Forelimb muscle (tissue), 1 donor: ENCODE results near the gene SPAG6. TPM values are rescaled to one million over a fixed set of nuclear protein-coding genes. Genes with fewer than 3 reads are reported as not detected.
A peak's percentile ranks its signal among the peaks of the same experiment; 100 is the strongest.
"Not testable (repeated sequence)": the region's sequence is repeated elsewhere in the genome, so short reads cannot be mapped to it uniquely, and the experiment has no call there.

Experiments used
- DNase-seq: peaks from one replicate; pipeline ENCODE4 v3.0.0-alpha.2; 2013; ENCODE audit warnings: low read depth
- polyA plus RNA-seq: library from polyadenylated mRNA; unstranded; fragments of 120-200 nt; gene quantifications from one replicate; pipeline ENCODE4 v1.2.1, GENCODE V29; 2013; ENCODE audit not compliant: insufficient read length

SPAG6 gene
- polyA plus RNA-seq, 1 donor = 7.7 TPM

- no peak for DNase-seq
Measured at GRCh38 chr10:22370320-22370719, 25.0 kb downstream of the SPAG6 start.

- no peak for DNase-seq
Measured at GRCh38 chr10:22372298-22372697, 27.0 kb downstream of the SPAG6 start.

- no peak for DNase-seq
Measured at GRCh38 chr10:22372917-22373316, 27.6 kb downstream of the SPAG6 start.

GRCh38 chr10:22374489-22375126, 29.3 kb downstream of the SPAG6 start:
- DNase-seq = no peak

- no peak for DNase-seq
Measured at GRCh38 chr10:22379059-22379458, 33.8 kb downstream of the SPAG6 start.

GRCh38 chr10:22381262-22381661, 36.0 kb downstream of the SPAG6 start:
- no peak for DNase-seq

- DNase-seq = no peak
Measured at GRCh38 chr10:22386503-22386902, 41.2 kb downstream of the SPAG6 start.

GRCh38 chr10:22389856-22390589, 44.7 kb downstream of the SPAG6 start:
- DNase-seq = no peak

- no peak for DNase-seq
Measured at GRCh38 chr10:22391600-22391999, 46.3 kb downstream of the SPAG6 start.

GRCh38 chr10:22396195-22396594, 50.9 kb downstream of the SPAG6 start:
- DNase-seq = not testable (repeated sequence)

- not testable (repeated sequence) for DNase-seq
Measured at GRCh38 chr10:22406916-22407315, 61.6 kb downstream of the SPAG6 start.

GRCh38 chr10:22410394-22410793, 65.1 kb downstream of the SPAG6 start:
- no peak for DNase-seq

- DNase-seq = no peak
Measured at GRCh38 chr10:22410846-22411245, 65.5 kb downstream of the SPAG6 start.

- DNase-seq = no peak
Measured at GRCh38 chr10:22414146-22414545, 68.8 kb downstream of the SPAG6 start.

- no peak for DNase-seq
Measured at GRCh38 chr10:22415072-22415471, 69.8 kb downstream of the SPAG6 start.

- no peak for DNase-seq
Measured at GRCh38 chr10:22417736-22418268, 72.5 kb downstream of the SPAG6 start.

GRCh38 chr10:22420787-22421517, 75.7 kb downstream of the SPAG6 start:
- no peak for DNase-seq

GRCh38 chr10:22426653-22427052, 81.4 kb downstream of the SPAG6 start:
- no peak for DNase-seq

GRCh38 chr10:22427101-22427500, 81.8 kb downstream of the SPAG6 start:
- DNase-seq = no peak

GRCh38 chr10:22427890-22428571, 82.7 kb downstream of the SPAG6 start:
- peak; percentile 72 for DNase-seq

GRCh38 chr10:22429146-22429545, 83.8 kb downstream of the SPAG6 start:
- DNase-seq = no peak

- no peak for DNase-seq
Measured at GRCh38 chr10:22429981-22430421, 84.7 kb downstream of the SPAG6 start.
